ENCODE data around the gene CARF.

CARF gene

GRCh38 chr2:203019142-203019541 is 107.1 kb downstream of the CARF start:
- DNase-seq, result no peak

GRCh38 chr2:203021991-203022390 is 109.9 kb downstream of the CARF start:
- DNase-seq, result no peak

GRCh38 chr2:203022751-203023150 is 110.7 kb downstream of the CARF start:
- no peak for DNase-seq

GRCh38 chr2:203025592-203025991 is 113.5 kb downstream of the CARF start:
- DNase-seq, result no peak

GRCh38 chr2:203030545-203030944 is 118.5 kb downstream of the CARF start:
- no peak for DNase-seq

GRCh38 chr2:203030991-203031390 is 118.9 kb downstream of the CARF start:
- no peak for DNase-seq

- no peak for DNase-seq
These were observed 121.3 kb downstream of the CARF start for GRCh38 chr2:203033395-203033794.

- no peak for DNase-seq
These were observed 123.9 kb downstream of the CARF start for GRCh38 chr2:203035879-203036470.

Data from right kidney (tissue), 1 donor.